Measurements from ENCODE around the gene STK32B. TPM values are rescaled to one million over a fixed set of nuclear protein-coding genes. Genes with fewer than 3 reads are reported as not detected.
A peak's percentile ranks its signal among the peaks of the same experiment; 100 is the strongest.

STK32B gene
- total and polyA plus RNA-seq, 2 of the 4 experiments (the other 2 are of a cell fraction) = 5.5 to 6.3 TPM

DNA sequence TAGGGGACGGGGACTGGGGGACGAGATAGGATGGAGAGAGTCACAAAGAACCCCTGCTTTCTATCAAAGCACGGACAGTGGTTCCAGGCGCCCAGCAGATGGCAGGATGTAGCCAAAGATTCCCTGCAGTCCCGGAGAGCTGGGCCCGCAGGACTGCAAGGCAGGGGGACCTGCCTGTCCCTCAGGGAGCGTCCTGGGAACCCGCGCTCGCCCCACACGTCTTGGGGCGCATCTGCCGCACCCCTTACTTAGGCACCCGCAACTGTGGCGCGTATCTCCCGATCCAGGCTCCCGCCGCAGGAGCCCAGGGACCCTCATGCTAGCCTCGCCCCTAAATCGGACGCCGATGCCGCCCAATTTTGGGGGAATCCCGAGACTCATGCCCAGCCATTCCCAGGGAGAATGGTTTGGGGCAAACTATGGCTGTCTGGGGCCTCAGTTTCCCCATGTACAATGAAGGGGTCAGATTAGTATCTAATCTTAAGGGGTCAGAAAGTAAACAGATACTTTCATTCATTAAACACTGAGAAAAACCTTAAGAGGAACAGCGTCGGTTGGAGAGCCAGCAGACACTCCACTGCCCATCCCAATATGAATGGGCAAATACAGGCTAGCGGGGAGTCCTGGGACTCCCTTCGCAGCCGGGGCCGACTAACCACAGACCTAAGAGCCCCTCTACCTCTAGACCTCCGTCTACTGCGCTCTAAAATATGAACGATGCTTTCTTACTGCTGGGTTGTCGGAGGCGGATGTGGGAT, 581 bp upstream of the STK32B start:
- peak overlapping the region; percentile 79 for H3K4me2 ChIP-seq (ENCODE audit: low read depth, low read length)
- H4K5ac ChIP-seq (ENCODE audit: low read depth, low read length) = peak overlapping the region; percentile 18
- H4K20me1 ChIP-seq (ENCODE audit: insufficient read depth, low read length) = peaks cover 3% of the 10 kb centered on the region; the same call in 1 of the 2 replicates
- peak overlapping the region; percentile 49; the same call in 1 of the 2 replicates for H2AK5ac ChIP-seq (ENCODE audit: low read depth, low read length)
- dilution Hi-C loops (cut with HindIII; ENCODE audit: low sequenced_read_pairs, unreplicated experiment) (no loop called here), intact Hi-C loops (cut with micrococcal nuclease) (loop anchor here (1.0 to 10.0 kb wide), 10 partner anchors 55 to 762 kb away; partner anchors contain the start of gene EVC2), in situ Hi-C loops (cut with MboI; ENCODE audit: low sequenced_read_pairs) (no loop called here)
- no TSS peak for BruUV-seq (replicated peaks)
- peak overlapping the region; percentile 53 for H3K4me3 ChIP-seq (ENCODE audit: insufficient read depth, low read depth, low read length)
- peak overlapping the region; percentile 10 for H2BK5ac ChIP-seq (ENCODE audit: low read depth, low read length, poor library complexity, severe bottlenecking)
- ATAC-seq (ENCODE audit: low read depth) (peak; percentile 76), DNase-seq (peak; percentile 83)
- H2AK9ac ChIP-seq (replicated peaks; ENCODE audit: low read depth, low read length, poor library complexity) = peak overlapping the region; percentile 70
- no peaks in the 10 kb centered on the region for H3K27me3 ChIP-seq (ENCODE audit: control insufficient read depth, insufficient read depth, low read length)
- H3K56ac ChIP-seq (ENCODE audit: extremely low read depth, insufficient read depth, low read length) = peak overlapping the region; percentile 87
- H2BK20ac ChIP-seq (ENCODE audit: low read depth, low read length) = peak overlapping the region; percentile 50
- ChIA-PET POLR2A (ENCODE audit: unreplicated experiment) (interaction anchor here (0.6 to 0.7 kb wide), 2 partner anchors 93 to 129 kb away, joined by 3 to 4 read pairs; no protein-coding TSS in a partner anchor), CTCF (interaction anchor here (0.9 to 1.6 kb wide), 7 partner anchors 13 to 359 kb away, joined by 3 to 5 read pairs (median 3); no protein-coding TSS in a partner anchor)
- H3K9me3 ChIP-seq (ENCODE audit: control insufficient read depth, insufficient read depth, low read length) = no peaks in the 10 kb centered on the region
- peak overlapping the region; percentile 67; the same call in 2 of the 3 replicates for H2BK15ac ChIP-seq (ENCODE audit: low read depth, low read length)
- 2% methylated on average over 13 of the region's 36 CpGs; no CpG with 5 or more reads in 1 of the 2 experiments for WGBS, 2 experiments (ENCODE audit: extremely low coverage in 2 of 2, insufficient read length in 1 of 2)
- H3K79me1 ChIP-seq (ENCODE audit: low read depth in 1 of 2, low read length in 2 of 2) = peaks cover 0 to 20% of the 10 kb centered on the region in 2 experiments; a peak in 3 of 4 replicates
- H2AFZ ChIP-seq (replicated peaks; ENCODE audit: low read length, poor library complexity) = peak overlapping the region; percentile 93
- peak overlapping the region; percentile 61 for H3K27ac ChIP-seq (ENCODE audit: insufficient read depth, low read length)
- H3K14ac ChIP-seq (replicated peaks; ENCODE audit: low read depth, low read length) = peak overlapping the region; percentile 96
- H3K9me1 ChIP-seq (ENCODE audit: insufficient read depth, low read length) = no peaks in the 10 kb centered on the region; the same call in 1 of the 2 replicates
- H3K23ac ChIP-seq (ENCODE audit: low read depth, low read length) = peak overlapping the region; percentile 93
- no peaks in the 10 kb centered on the region for H3K36me3 ChIP-seq (ENCODE audit: control insufficient read depth, insufficient read depth, low read length)
- peak overlapping the region; percentile 91 for H2BK120ac ChIP-seq (ENCODE audit: low read depth, low read length)
- peak overlapping the region; percentile 78 to 91 for H4K8ac ChIP-seq (ENCODE audit: low read depth in 2 of 2, low read length in 2 of 2)
- peak overlapping the region; percentile 84 for H3K4ac ChIP-seq (ENCODE audit: low read depth, low read length)
- peak overlapping the region; percentile 89 for H4K91ac ChIP-seq (ENCODE audit: insufficient read depth, low read depth, low read length)
- TF ChIP-seq, protein P1, sequence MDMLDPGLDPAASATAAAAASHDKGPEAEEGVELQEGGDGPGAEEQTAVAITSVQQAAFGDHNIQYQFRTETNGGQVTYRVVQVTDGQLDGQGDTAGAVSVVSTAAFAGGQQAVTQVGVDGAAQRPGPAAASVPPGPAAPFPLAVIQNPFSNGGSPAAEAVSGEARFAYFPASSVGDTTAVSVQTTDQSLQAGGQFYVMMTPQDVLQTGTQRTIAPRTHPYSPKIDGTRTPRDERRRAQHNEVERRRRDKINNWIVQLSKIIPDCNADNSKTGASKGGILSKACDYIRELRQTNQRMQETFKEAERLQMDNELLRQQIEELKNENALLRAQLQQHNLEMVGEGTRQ (IDR thresholded peaks at IDR 0.05; ENCODE audit: low read depth, low read length) = no peak
- peak; percentile 85 for TF ChIP-seq CTCF (conservative IDR thresholded peaks at IDR 0.05; ENCODE audit: low read depth, low read length)
- TF ChIP-seq MAZ (IDR thresholded peaks at IDR 0.05; ENCODE audit: borderline replicate concordance, low read depth, low read length) = peak; percentile 21; the same call in 1 of the 2 replicates
- peak; percentile 6; the same call in 1 of the 2 replicates for TF ChIP-seq POLR2A (IDR thresholded peaks at IDR 0.05; ENCODE audit: low read depth, low read length)
- no peak for TF ChIP-seq CEBPB (IDR thresholded peaks at IDR 0.05; ENCODE audit: low read depth, low read length)
- TF ChIP-seq SMC3 (IDR thresholded peaks at IDR 0.05; ENCODE audit: low read depth, low read length) = peak; percentile 78
- peak; percentile 90 for TF ChIP-seq RAD21 (IDR thresholded peaks at IDR 0.05; ENCODE audit: low read length)
- H3K9ac ChIP-seq (ENCODE audit: low read depth, low read length) = peak overlapping the region; percentile 87
- H3K18ac ChIP-seq (ENCODE audit: low read depth, low read length) = peak overlapping the region; percentile 44
- peaks cover 2% of the 10 kb centered on the region; the same call in 1 of the 2 replicates for H3K4me1 ChIP-seq (ENCODE audit: control insufficient read depth, insufficient read depth, low read length)
